Endothelial cell of umbilical vein (primary cell): ENCODE results near the gene MOB3B. TPM values are rescaled to one million over a fixed set of nuclear protein-coding genes. Genes with fewer than 3 reads are reported as not detected.

Experiments
- BruUV-seq: library from RNA; stranded (reverse); fragments of 400-500 nt; replicated peaks from 2 replicates; lab custom pipeline; 2021; lab: Mats Ljungman, UMichigan
- CTCF ChIA-PET: fragments of 300-600, 350-600 bp; sonication (Branson Sonifier 250); formaldehyde crosslinking; loops from one replicate; lab custom pipeline; 2021; ENCODE audit warnings: antibody characterized with exemption, inconsistent platforms; lab: Charles Lee
- POLR2A ChIA-PET: fragments of 300-600, 350-600 bp; sonication (Branson Sonifier 250); formaldehyde crosslinking; loops from one replicate; lab custom pipeline; 2021; ENCODE audit warnings: antibody characterized with exemption, inconsistent platforms; lab: Charles Lee
- DNase-seq: peaks from one replicate; pipeline ENCODE4 v3.0.0-alpha.2; 2011; ENCODE audit warnings: low read depth, low spot score
- FAIRE-seq: peaks from 2 replicates; lab custom pipeline; 2011; peaks lifted over from hg19 to GRCh38; lab: Jason Lieb, UNC
- H2AFZ ChIP-seq: 2 replicates; pipeline ENCODE4 v1.6.0; 2012; ENCODE audit warnings: low read depth, low read length, control low read depth, inconsistent platforms
- H3K27ac ChIP-seq: 2 replicates; pipeline ENCODE4 v1.5.1; 2011; ENCODE audit warnings: low read depth, mild to moderate bottlenecking, control low read depth, low read length, moderate library complexity; ENCODE audit not compliant: insufficient read depth
- H3K27me3 ChIP-seq, 2 experiments: 2 replicates each; pipeline versions ENCODE4 v1.6.0 to v1.6.1; 2011; ENCODE audit warnings: low read length in 2 of 2, mixed read lengths in 1 of 2; ENCODE audit not compliant: control insufficient read depth in 2 of 2, insufficient read depth in 2 of 2
- H3K36me3 ChIP-seq, 2 experiments: 2 replicates in 1 of 2; 3 replicates in 1 of 2; pipeline ENCODE4 v1.5.1; 2011; ENCODE audit warnings: low read length in 2 of 2, mild to moderate bottlenecking in 1 of 2, moderate library complexity in 1 of 2; ENCODE audit not compliant: control insufficient read depth in 2 of 2, insufficient read depth in 2 of 2; ENCODE audit errors: extremely low read depth in 1 of 2
- H3K4me1 ChIP-seq: 3 replicates; pipeline ENCODE4 v1.5.1; 2011; ENCODE audit warnings: mild to moderate bottlenecking, low read length; ENCODE audit not compliant: control insufficient read depth, insufficient read depth; ENCODE audit errors: extremely low read depth
- H3K4me2 ChIP-seq: 2 replicates; pipeline ENCODE4 v1.6.1; 2011; ENCODE audit warnings: low read length, control low read depth, mixed read lengths; ENCODE audit not compliant: insufficient read depth
- H3K4me3 ChIP-seq, 3 experiments: fragments of 200-600 bp in 1 of 3; sonication (generic), shearing (Covaris generic) in 1 of 3; replicated peaks in 1 of 3; 2 replicates each; pipeline ENCODE4 v1.5.1; 2011 to 2016; ENCODE audit warnings: control low read depth in 3 of 3, low read length in 3 of 3, mild to moderate bottlenecking in 2 of 3, inconsistent platforms in 1 of 3, low read depth in 1 of 3, moderate library complexity in 1 of 3; ENCODE audit not compliant: insufficient read depth in 1 of 3
- H3K79me2 ChIP-seq: 2 replicates; pipeline ENCODE4 v1.6.0; 2012; ENCODE audit warnings: low read length, inconsistent platforms; ENCODE audit not compliant: control insufficient read depth, insufficient read depth
- H3K9ac ChIP-seq: replicated peaks from 2 replicates; pipeline ENCODE3; 2011; ENCODE audit warnings: low read length, control low read depth; ENCODE audit not compliant: insufficient read depth; ENCODE audit errors: extremely low read depth
- H3K9me1 ChIP-seq: replicated peaks from 3 replicates; pipeline ENCODE4 v1.6.0; 2011; ENCODE audit warnings: mild to moderate bottlenecking, low read length; ENCODE audit not compliant: control insufficient read depth, insufficient read depth; ENCODE audit errors: extremely low read depth
- H3K9me3 ChIP-seq: replicated peaks from 2 replicates; pipeline ENCODE4 v1.5.1; 2012; ENCODE audit warnings: low read length, inconsistent platforms; ENCODE audit not compliant: control insufficient read depth, insufficient read depth
- H4K20me1 ChIP-seq: replicated peaks from 2 replicates; pipeline ENCODE3; 2011; ENCODE audit warnings: mild to moderate bottlenecking, low read length; ENCODE audit not compliant: control insufficient read depth, insufficient read depth; ENCODE audit errors: extremely low read depth
- EZH2 ChIP-seq: IDR thresholded peaks from 2 replicates; pipeline ENCODE4 v1.6.1; 2012; ENCODE audit warnings: borderline replicate concordance, low read depth, mild to moderate bottlenecking, moderate library complexity, low read length, inconsistent platforms; ENCODE audit not compliant: severe bottlenecking
- FOS ChIP-seq: IDR thresholded peaks from 2 replicates; pipeline ENCODE4 v1.6.1; 2011; ENCODE audit warnings: mild to moderate bottlenecking, low read length, moderate library complexity, borderline replicate concordance; ENCODE audit not compliant: insufficient read depth
- GATA2 ChIP-seq: IDR thresholded peaks from 2 replicates; pipeline ENCODE4 v1.7.0; 2011; ENCODE audit warnings: low read depth, mild to moderate bottlenecking, moderate library complexity, mixed read lengths, low read length; ENCODE audit not compliant: insufficient read length, insufficient read depth
- JUN ChIP-seq: IDR thresholded peaks from 2 replicates; pipeline ENCODE4 v1.6.1; 2011; ENCODE audit warnings: borderline replicate concordance, low read depth; ENCODE audit not compliant: insufficient read length, insufficient read depth
- MYC ChIP-seq: IDR thresholded peaks from one replicate; pipeline ENCODE4 v1.6.1; 2011; ENCODE audit warnings: mild to moderate bottlenecking, low read depth, low read length
- POLR2A ChIP-seq: IDR thresholded peaks from 2 replicates; pipeline ENCODE4 v1.6.1; 2012; ENCODE audit warnings: low read depth, mild to moderate bottlenecking, control low read depth, low read length
- POLR2AphosphoS5 ChIP-seq: IDR thresholded peaks from 2 replicates; pipeline ENCODE4 v1.6.1; 2012; ENCODE audit warnings: low read depth, mild to moderate bottlenecking, control low read depth, low read length, moderate library complexity; ENCODE audit not compliant: insufficient read depth
- dilution Hi-C: fragments of 300-500 bp; cut with MboI; formaldehyde crosslinking; loops from one replicate; pipeline ENCODE4 v1.15.0; 2019; ENCODE audit warnings: low sequenced_read_pairs; ENCODE audit not compliant: extremely low pct_ligation_motif_present
- intact Hi-C: fragments of 100-400 bp; cut with micrococcal nuclease; formaldehyde crosslinking; loops from one replicate; pipeline ENCODE4 v1.10.0; 2022
- polyA plus RNA-seq, 4 experiments: library from polyadenylated mRNA; depleted of rRNA in 3 of 4; stranded (reverse) in 3 of 4; unstranded in 1 of 4; fragments of >200 nt; gene quantifications; 2 replicates each; pipeline versions ENCODE4 v1.2.1 to v1.2.3, GENCODE V29; 2011 to 2012; ENCODE audit warnings: missing spikeins in 1 of 4
- total RNA-seq: library from RNA; stranded (reverse); gene quantifications from 2 replicates; pipeline ENCODE4 v1.2.3, GENCODE V29; 2021
- TF ChIP-seq, protein P1 (sequence below), 2 donors: IDR thresholded peaks; 1 replicate in 1 of 2; 2 replicates in 1 of 2; pipeline ENCODE4 v1.5.1; 2011; ENCODE audit warnings: low read length in 2 of 2, mild to moderate bottlenecking in 2 of 2, moderate library complexity in 2 of 2, control low read depth in 1 of 2, inconsistent platforms in 1 of 2, low read depth in 1 of 2; ENCODE audit not compliant: insufficient read depth in 1 of 2; ENCODE audit errors: extremely low read depth in 1 of 2
- TF ChIP-seq, protein P2 (sequence below): IDR thresholded peaks from 2 replicates; pipeline ENCODE4 v1.6.1; 2011; ENCODE audit not compliant: insufficient read depth, insufficient read length

Gene MOB3B
- total and polyA plus RNA-seq, 2 donors (not counting 3 experiments of a cell fraction or from before 2014, with no cell fraction given) = 0.03 TPM; not detected in 1

GRCh38 chr9:27280249-27280648 is 249.4 kb downstream of the MOB3B start:
- FAIRE-seq = no peak
- Histone ChIP-seq H3K79me2 (no peaks in the 10 kb centered on the region), H3K9ac (no peak overlapping the region), H3K4me1 (no peaks in the 10 kb centered on the region), H2AFZ (no peak overlapping the region), H3K27ac (no peak overlapping the region), H3K36me3 (no peaks in the 10 kb centered on the region), H4K20me1 (no peaks in the 10 kb centered on the region), H3K9me1 (no peaks in the 10 kb centered on the region), H3K4me2 (no peak overlapping the region), H3K9me3 (no peaks in the 10 kb centered on the region), H3K4me3 (no peak overlapping the region), H3K27me3 (peaks cover 3 to 11% of the 10 kb centered on the region in 2 experiments)
- dilution Hi-C loops = no loop called here
- TF ChIP-seq POLR2A = no peak
- no peak for TF ChIP-seq GATA2
- TF ChIP-seq, protein P1, sequence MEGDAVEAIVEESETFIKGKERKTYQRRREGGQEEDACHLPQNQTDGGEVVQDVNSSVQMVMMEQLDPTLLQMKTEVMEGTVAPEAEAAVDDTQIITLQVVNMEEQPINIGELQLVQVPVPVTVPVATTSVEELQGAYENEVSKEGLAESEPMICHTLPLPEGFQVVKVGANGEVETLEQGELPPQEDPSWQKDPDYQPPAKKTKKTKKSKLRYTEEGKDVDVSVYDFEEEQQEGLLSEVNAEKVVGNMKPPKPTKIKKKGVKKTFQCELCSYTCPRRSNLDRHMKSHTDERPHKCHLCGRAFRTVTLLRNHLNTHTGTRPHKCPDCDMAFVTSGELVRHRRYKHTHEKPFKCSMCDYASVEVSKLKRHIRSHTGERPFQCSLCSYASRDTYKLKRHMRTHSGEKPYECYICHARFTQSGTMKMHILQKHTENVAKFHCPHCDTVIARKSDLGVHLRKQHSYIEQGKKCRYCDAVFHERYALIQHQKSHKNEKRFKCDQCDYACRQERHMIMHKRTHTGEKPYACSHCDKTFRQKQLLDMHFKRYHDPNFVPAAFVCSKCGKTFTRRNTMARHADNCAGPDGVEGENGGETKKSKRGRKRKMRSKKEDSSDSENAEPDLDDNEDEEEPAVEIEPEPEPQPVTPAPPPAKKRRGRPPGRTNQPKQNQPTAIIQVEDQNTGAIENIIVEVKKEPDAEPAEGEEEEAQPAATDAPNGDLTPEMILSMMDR (IDR thresholded peaks at IDR 0.05; ENCODE audit: extremely low read depth in 1 of 2, insufficient read depth in 1 of 2, low read depth in 1 of 2, low read length in 2 of 2) = no peak
- no peak for TF ChIP-seq MYC
- TF ChIP-seq FOS = no peak
- TF ChIP-seq, protein P2, sequence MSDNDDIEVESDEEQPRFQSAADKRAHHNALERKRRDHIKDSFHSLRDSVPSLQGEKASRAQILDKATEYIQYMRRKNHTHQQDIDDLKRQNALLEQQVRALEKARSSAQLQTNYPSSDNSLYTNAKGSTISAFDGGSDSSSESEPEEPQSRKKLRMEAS = no peak
- no peak for TF ChIP-seq POLR2AphosphoS5
- TF ChIP-seq JUN = no peak
- TF ChIP-seq EZH2 = no peak
- BruUV-seq = no TSS peak
- CTCF ChIA-PET = interaction anchor here (2.3 to 2.7 kb wide), 2 partner anchors 32 to 247 kb away, joined by 6 to 8 read pairs; no protein-coding TSS in a partner anchor
- POLR2A ChIA-PET = no interaction called here
- intact Hi-C loops = no loop called here
- no peak for DNase-seq
